Measurements from ENCODE around the gene LRFN2.

- no peak for TF ChIP-seq POLR2A (IDR thresholded peaks at IDR 0.05)
- TF ChIP-seq, protein P1, sequence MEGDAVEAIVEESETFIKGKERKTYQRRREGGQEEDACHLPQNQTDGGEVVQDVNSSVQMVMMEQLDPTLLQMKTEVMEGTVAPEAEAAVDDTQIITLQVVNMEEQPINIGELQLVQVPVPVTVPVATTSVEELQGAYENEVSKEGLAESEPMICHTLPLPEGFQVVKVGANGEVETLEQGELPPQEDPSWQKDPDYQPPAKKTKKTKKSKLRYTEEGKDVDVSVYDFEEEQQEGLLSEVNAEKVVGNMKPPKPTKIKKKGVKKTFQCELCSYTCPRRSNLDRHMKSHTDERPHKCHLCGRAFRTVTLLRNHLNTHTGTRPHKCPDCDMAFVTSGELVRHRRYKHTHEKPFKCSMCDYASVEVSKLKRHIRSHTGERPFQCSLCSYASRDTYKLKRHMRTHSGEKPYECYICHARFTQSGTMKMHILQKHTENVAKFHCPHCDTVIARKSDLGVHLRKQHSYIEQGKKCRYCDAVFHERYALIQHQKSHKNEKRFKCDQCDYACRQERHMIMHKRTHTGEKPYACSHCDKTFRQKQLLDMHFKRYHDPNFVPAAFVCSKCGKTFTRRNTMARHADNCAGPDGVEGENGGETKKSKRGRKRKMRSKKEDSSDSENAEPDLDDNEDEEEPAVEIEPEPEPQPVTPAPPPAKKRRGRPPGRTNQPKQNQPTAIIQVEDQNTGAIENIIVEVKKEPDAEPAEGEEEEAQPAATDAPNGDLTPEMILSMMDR (IDR thresholded peaks at IDR 0.05): no peak
Measured at GRCh38 chr6:40492187-40492586, 95.0 kb downstream of the LRFN2 start.
